ENCODE measurements around the gene UNC5C. TPM values are rescaled to one million over a fixed set of nuclear protein-coding genes. Genes with fewer than 3 reads are reported as not detected.
A peak's percentile ranks its signal among the peaks of the same experiment; 100 is the strongest.

The UNC5C gene
- total RNA-seq, 4 donors from 2014 or later: 3.3 to 21.6 (median 7.9) TPM

- Histone ChIP-seq H3K27ac (no peak overlapping the region), H3K9me3 (no peaks in the 10 kb centered on the region), H3K4me1 (no peaks in the 10 kb centered on the region), H3K4me3 (no peak overlapping the region), H3K27me3 (no peaks in the 10 kb centered on the region), H3K36me3 (no peaks in the 10 kb centered on the region)
- TF ChIP-seq POLR2A (IDR thresholded peaks at IDR 0.05): no peak
- TF ChIP-seq CTCF (IDR thresholded peaks at IDR 0.05): no peak
- intact Hi-C loops (cut with DNase I; ENCODE audit: low total_unique reads): no loop called here
- DNase-seq: no peak
These were observed 335.4 kb downstream of the UNC5C start for GRCh38 chr4:95213366-95213765.

GRCh38 chr4:95212692-95213091 lies 336.1 kb downstream of the UNC5C start:
- intact Hi-C loops (cut with DNase I; ENCODE audit: low total_unique reads): no loop called here

GRCh38 chr4:95209927-95210326 lies 338.8 kb downstream of the UNC5C start:
- H3K9me3 ChIP-seq: no peaks in the 10 kb centered on the region
- intact Hi-C loops (cut with DNase I; ENCODE audit: low total_unique reads): no loop called here
- no peaks in the 10 kb centered on the region for H3K27me3 ChIP-seq
- DNase-seq: no peak
- no peak overlapping the region for H3K27ac ChIP-seq
- H3K4me3 ChIP-seq: no peak overlapping the region
- TF ChIP-seq CTCF (IDR thresholded peaks at IDR 0.05): no peak
- TF ChIP-seq POLR2A (IDR thresholded peaks at IDR 0.05): no peak
- no peaks in the 10 kb centered on the region for H3K4me1 ChIP-seq
- H3K36me3 ChIP-seq: no peaks in the 10 kb centered on the region

More at GRCh38 chr4:95212692-95213091, 336.1 kb downstream of the UNC5C start:
- no peaks in the 10 kb centered on the region for H3K27me3 ChIP-seq
- no peak overlapping the region for H3K27ac ChIP-seq
- TF ChIP-seq CTCF (IDR thresholded peaks at IDR 0.05) (no peak), POLR2A (IDR thresholded peaks at IDR 0.05) (no peak)
- no peaks in the 10 kb centered on the region for H3K36me3 ChIP-seq
- H3K4me3 ChIP-seq: no peak overlapping the region
- no peaks in the 10 kb centered on the region for H3K4me1 ChIP-seq
- H3K9me3 ChIP-seq: no peaks in the 10 kb centered on the region
- DNase-seq: no peak

- Histone ChIP-seq H3K4me3 (no peak overlapping the region), H3K9me3 (no peaks in the 10 kb centered on the region), H3K36me3 (no peaks in the 10 kb centered on the region), H3K27me3 (no peaks in the 10 kb centered on the region), H3K4me1 (no peaks in the 10 kb centered on the region), H3K27ac (no peak overlapping the region)
- intact Hi-C loops (cut with DNase I; ENCODE audit: low total_unique reads): no loop called here
- no peak for DNase-seq
- TF ChIP-seq CTCF (IDR thresholded peaks at IDR 0.05): no peak
- TF ChIP-seq POLR2A (IDR thresholded peaks at IDR 0.05): no peak
These were observed 343.9 kb downstream of the UNC5C start for GRCh38 chr4:95204873-95205272.

GRCh38 chr4:95204267-95204844 lies 344.4 kb downstream of the UNC5C start:
- Histone ChIP-seq H3K27ac (no peak overlapping the region), H3K27me3 (no peaks in the 10 kb centered on the region)
- peak in 1 of 2 donors; percentile 27 for DNase-seq

More at GRCh38 chr4:95204267-95204844, 344.4 kb downstream of the UNC5C start:
- intact Hi-C loops (cut with DNase I; ENCODE audit: low total_unique reads): no loop called here
- Histone ChIP-seq H3K36me3 (no peaks in the 10 kb centered on the region), H3K9me3 (no peaks in the 10 kb centered on the region), H3K4me1 (no peaks in the 10 kb centered on the region), H3K4me3 (no peak overlapping the region)
- TF ChIP-seq CTCF (IDR thresholded peaks at IDR 0.05): no peak
- no peak for TF ChIP-seq POLR2A (IDR thresholded peaks at IDR 0.05)

All from uterus (tissue), 4 donors.